ENCODE results near the gene MRGPRE.

DNA sequence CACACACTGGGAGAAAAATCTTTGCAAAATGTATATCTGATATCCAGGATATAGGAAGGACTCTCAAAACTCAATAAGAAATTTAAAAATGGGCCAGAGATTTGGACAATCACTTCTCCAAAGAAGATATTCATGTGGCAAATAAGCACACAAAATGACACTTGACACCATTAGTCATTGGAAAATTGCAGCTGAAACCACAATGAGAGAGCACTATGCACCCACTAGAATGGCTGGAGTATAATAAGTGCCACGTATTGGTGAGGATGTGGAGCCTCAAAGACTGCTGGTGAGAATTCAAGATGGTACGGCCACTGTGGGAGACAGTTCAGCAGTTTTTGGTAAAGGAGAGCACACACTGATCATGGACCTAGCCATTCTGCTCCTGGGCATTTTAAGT lies 54.3 kb downstream of the MRGPRE start:
- TF ChIP-seq, protein P1, sequence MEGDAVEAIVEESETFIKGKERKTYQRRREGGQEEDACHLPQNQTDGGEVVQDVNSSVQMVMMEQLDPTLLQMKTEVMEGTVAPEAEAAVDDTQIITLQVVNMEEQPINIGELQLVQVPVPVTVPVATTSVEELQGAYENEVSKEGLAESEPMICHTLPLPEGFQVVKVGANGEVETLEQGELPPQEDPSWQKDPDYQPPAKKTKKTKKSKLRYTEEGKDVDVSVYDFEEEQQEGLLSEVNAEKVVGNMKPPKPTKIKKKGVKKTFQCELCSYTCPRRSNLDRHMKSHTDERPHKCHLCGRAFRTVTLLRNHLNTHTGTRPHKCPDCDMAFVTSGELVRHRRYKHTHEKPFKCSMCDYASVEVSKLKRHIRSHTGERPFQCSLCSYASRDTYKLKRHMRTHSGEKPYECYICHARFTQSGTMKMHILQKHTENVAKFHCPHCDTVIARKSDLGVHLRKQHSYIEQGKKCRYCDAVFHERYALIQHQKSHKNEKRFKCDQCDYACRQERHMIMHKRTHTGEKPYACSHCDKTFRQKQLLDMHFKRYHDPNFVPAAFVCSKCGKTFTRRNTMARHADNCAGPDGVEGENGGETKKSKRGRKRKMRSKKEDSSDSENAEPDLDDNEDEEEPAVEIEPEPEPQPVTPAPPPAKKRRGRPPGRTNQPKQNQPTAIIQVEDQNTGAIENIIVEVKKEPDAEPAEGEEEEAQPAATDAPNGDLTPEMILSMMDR (conservative IDR thresholded peaks at IDR 0.05; ENCODE audit: low read depth, low read length) = no peak
- TF ChIP-seq EZH2 (IDR thresholded peaks at IDR 0.05; ENCODE audit: low read length, unreplicated experiment) = no peak
- TF ChIP-seq EZH2phosphoT487 (IDR thresholded peaks at IDR 0.05; ENCODE audit: borderline replicate concordance, low read length) = no peak
